ENCODE results near the gene SLC35E2B. TPM values are rescaled to one million over a fixed set of nuclear protein-coding genes. Genes with fewer than 3 reads are reported as not detected.

Gene SLC35E2B
- total and polyA plus RNA-seq, 2 of the 8 experiments (the other 6 are each of a cell fraction or from before 2014, with no cell fraction given): 25.9 to 46.7 TPM

- no peak overlapping the region for H2BK20ac ChIP-seq (ENCODE audit: low read length)
- H2AFZ ChIP-seq (ENCODE audit: low read length): no peak overlapping the region
- POLR2A ChIA-PET (ENCODE audit: partially characterized antibody): interaction anchor here (1.7 kb wide), 1 partner anchor 8 kb away, joined by 4 read pairs; the partner anchor contains the start of gene MIB2
- no peaks in the 10 kb centered on the region for H3K79me2 ChIP-seq (ENCODE audit: control insufficient read depth in 1 of 2, insufficient read depth in 2 of 2, low read length in 2 of 2)
- H3K27ac ChIP-seq (ENCODE audit: low read depth, low read length): no peak overlapping the region
- peaks cover 0 to 18% of the 10 kb centered on the region in 2 experiments for H4K20me1 ChIP-seq (replicated peaks in 1 of 2; ENCODE audit: control insufficient read depth in 1 of 2, insufficient read depth in 2 of 2, low read length in 2 of 2)
- FAIRE-seq (no peak), DNase-seq (ENCODE audit: low read depth in 1 of 2, low spot score in 2 of 2) (no peak)
- no peak overlapping the region; the same call in 1 of the 2 replicates for H2BK5ac ChIP-seq (ENCODE audit: low read depth, low read length)
- no peak overlapping the region for H2BK120ac ChIP-seq (replicated peaks; ENCODE audit: low read depth, low read length)
- H3K4ac ChIP-seq (replicated peaks; ENCODE audit: insufficient read length, low read depth, low read length): no peak overlapping the region
- H3K79me1 ChIP-seq (ENCODE audit: low read depth, low read length): no peaks in the 10 kb centered on the region; the same call in none of the 2 replicates
- H3K4me3 ChIP-seq (ENCODE audit: extremely low read depth in 1 of 4, insufficient read depth in 2 of 4, low read depth in 3 of 4, low read length in 4 of 4): no peak overlapping the region
- H3K23me2 ChIP-seq (ENCODE audit: low read depth, low read length): no peaks in the 10 kb centered on the region; the same call in 1 of the 2 replicates
- no peak overlapping the region for H2BK12ac ChIP-seq (ENCODE audit: low read depth, low read length)
- no peak overlapping the region for H3K56ac ChIP-seq (replicated peaks; ENCODE audit: insufficient read length, low read depth, low read length)
- H4K8ac ChIP-seq (ENCODE audit: extremely low read depth, insufficient read depth, low read length): no peak overlapping the region
- no peak overlapping the region for H3K18ac ChIP-seq (ENCODE audit: extremely low read depth, low read length)
- no peak overlapping the region for H4K5ac ChIP-seq (ENCODE audit: insufficient read length, low read depth, low read length)
- no peak overlapping the region for H2AK5ac ChIP-seq (ENCODE audit: low read depth, low read length)
- no peak overlapping the region for H2BK15ac ChIP-seq (ENCODE audit: low read length)
- no peak overlapping the region for H4K91ac ChIP-seq (replicated peaks; ENCODE audit: insufficient read length, low read length)
- H3K9me3 ChIP-seq (ENCODE audit: insufficient read depth in 2 of 2, low read depth in 1 of 2, low read length in 1 of 2): no peaks in the 10 kb centered on the region
- no peak overlapping the region for H3K23ac ChIP-seq (ENCODE audit: insufficient read length)
- CTCF ChIA-PET (ENCODE audit: partially characterized antibody): interaction anchor here (1.0 kb wide), 1 partner anchor 27 kb away, joined by 4 read pairs; no protein-coding TSS in a partner anchor
- 93% methylated on average over 24 of the region's 51 CpGs; no CpG with 5 or more reads in 1 of the 2 experiments for WGBS, 2 experiments (ENCODE audit: extremely low coverage in 1 of 2, insufficient coverage in 1 of 2, insufficient read length in 1 of 2, insufficient replicate concordance in 2 of 2, low coverage in 1 of 2, low lambda C conversion rate in 2 of 2, missing lambda C conversion rate in 1 of 2)
- no peaks in the 10 kb centered on the region for H3K36me3 ChIP-seq (ENCODE audit: control insufficient read depth in 2 of 4, insufficient read depth in 4 of 4, low read length in 3 of 4)
- no peak overlapping the region for H3K9ac ChIP-seq (replicated peaks in 1 of 4; ENCODE audit: extremely low read depth in 1 of 4, low read depth in 3 of 4, low read length in 3 of 4)
- H3K4me1 ChIP-seq (replicated peaks in 1 of 4; ENCODE audit: control insufficient read depth in 3 of 4, insufficient read depth in 4 of 4, low read length in 3 of 4): peaks cover 0 to 6% (median 1%) of the 10 kb centered on the region in 4 experiments; a peak in 3 of 7 replicates
- no peaks in the 10 kb centered on the region for H3K27me3 ChIP-seq (replicated peaks in 1 of 4; ENCODE audit: control insufficient read depth in 3 of 4, extremely low read depth in 1 of 4, insufficient read depth in 3 of 4, low read length in 3 of 4)
- no peak overlapping the region for H3K4me2 ChIP-seq (ENCODE audit: insufficient read depth in 1 of 2, low read depth in 2 of 2, low read length in 2 of 2)
- no peak overlapping the region for H3K14ac ChIP-seq (ENCODE audit: insufficient read length)
- TF ChIP-seq CTBP2 (IDR thresholded peaks at IDR 0.05; ENCODE audit: borderline replicate concordance, insufficient read depth, insufficient read length, low read length) (no peak), KDM4A (IDR thresholded peaks at IDR 0.05; ENCODE audit: low read depth, low read length, severe bottlenecking) (no peak)
Observed at GRCh38 chr1:1623631-1624442, 68.8 kb downstream of the SLC35E2B start.

Data from H1 (cell line).